ENCODE measurements around the gene ZNF239. TPM values are rescaled to one million over a fixed set of nuclear protein-coding genes. Genes with fewer than 3 reads are reported as not detected.
"Not testable (repeated sequence)": the region's sequence is repeated elsewhere in the genome, so short reads cannot be mapped to it uniquely, and the experiment has no call there.

The ZNF239 gene
- total RNA-seq, 1 donor from 2014 or later: 0.51 TPM

GRCh38 chr10:43576062-43576461 lies 1.6 kb upstream of the ZNF239 start:
- DNase-seq: no peak

GRCh38 chr10:43574906-43575305 lies 490 bp upstream of the ZNF239 start:
- DNase-seq: no peak

DNA sequence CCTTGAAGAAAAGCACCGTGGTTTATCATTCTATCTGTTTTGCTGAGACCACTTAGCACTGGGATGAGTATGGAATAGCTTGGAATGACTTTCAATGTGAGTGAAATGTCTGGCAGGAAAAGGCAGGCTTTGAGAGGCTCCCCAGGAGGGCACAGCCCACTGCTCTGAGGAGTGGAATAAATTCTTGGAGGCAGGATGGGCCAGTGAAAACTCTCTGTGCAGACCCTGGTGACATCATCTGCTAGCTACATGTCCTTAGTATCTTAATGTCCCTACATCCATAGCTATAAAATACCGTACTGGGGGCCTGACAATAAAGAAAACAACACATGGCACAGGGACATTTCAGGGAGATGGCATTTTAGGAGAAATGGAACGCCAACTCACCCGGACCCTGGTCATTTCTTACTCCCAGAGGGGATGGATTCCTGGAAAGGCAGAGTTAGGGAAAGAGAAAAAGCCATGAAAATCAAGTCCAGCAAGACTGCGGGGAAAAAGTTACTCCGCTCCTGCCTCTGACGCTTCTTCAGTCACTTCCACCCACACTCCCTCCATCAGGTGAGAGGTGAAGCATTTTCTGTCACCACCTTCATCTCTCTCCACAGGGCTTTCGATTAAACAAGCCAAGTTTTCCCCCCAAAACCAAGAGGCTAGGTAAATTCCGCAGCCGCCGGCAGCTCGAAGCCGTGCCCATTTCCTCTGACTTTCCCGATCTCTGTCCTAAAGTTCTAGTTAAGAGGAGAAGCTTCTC lies 991 bp downstream of the ZNF239 start:
- DNase-seq: no peak

DNA sequence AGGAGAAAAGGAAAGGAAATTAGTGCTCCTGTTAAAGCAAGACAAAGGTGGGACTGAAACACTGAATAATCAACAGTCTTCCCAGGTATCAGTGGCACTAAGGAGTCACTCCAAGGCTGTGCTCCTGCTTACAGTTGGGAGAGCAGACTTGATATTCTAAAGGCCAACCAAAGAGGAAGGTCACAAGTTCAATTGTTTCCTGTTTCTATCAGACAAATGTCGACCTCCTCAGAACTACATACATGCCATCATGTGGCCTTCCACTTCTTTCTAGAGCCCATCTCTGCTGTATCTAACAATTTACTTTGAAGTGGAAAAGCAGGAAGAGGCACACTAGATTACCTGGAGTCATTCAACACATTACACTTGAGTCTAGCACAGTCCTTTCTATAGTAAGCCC lies 3.4 kb downstream of the ZNF239 start:
- DNase-seq: no peak

- DNase-seq: no peak
These were observed 4.7 kb downstream of the ZNF239 start for GRCh38 chr10:43569681-43570080.

DNA sequence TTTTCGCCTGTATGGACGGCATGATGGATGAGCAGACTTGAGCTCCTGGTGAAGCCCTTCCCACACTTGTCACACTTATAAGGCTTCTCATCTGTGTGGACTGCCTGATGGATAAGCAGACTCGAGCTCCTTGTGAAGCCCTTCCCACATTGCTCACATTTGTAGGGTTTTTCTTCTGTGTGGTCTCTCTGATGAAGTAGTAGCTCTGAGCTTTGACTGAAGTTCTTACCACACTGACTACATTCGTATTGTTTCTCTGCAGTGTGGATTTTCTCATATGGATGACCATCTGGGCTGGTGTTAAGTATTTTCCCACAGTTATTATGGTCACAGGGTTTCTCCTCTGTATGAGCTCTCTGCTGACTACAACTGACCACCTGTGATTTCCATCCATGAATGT lies 17.2 kb downstream of the ZNF239 start:
- DNase-seq: no peak

DNA sequence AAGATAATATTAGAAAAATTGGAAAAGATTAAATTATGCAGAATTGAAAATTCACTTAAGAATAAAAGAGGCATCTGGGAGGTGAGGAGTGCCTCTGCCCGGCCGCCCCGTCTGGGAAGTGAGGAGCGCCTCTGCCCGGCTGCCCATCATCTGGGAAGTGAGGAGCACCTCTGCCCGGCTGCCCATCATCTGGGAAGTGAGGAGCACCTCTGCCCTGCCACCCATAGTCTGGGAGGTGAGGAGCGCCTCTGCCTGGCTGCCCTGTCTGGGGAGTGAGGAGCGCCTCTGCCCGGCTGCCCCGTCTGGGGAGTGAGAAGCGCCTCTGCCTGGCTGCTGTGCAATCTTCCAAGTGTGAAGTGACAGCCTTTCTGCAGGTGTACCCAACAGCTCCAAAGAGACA lies 30.7 kb downstream of the ZNF239 start:
- not testable (repeated sequence) for DNase-seq

- DNase-seq: no peak
These were observed 49.8 kb downstream of the ZNF239 start for GRCh38 chr10:43524434-43525247.

Other genes starting within 250 kb of the ZNF239 start
- not detected in 2 replicates for gene FXYD4, start 203.0 kb downstream of the ZNF239 start, total RNA-seq
- 280 and 325 TPM in 2 replicates for gene HNRNPF, start 165.4 kb downstream of the ZNF239 start, total RNA-seq
- 2.7 TPM in 2 replicates for gene ZNF487, start 137.5 kb downstream of the ZNF239 start, total RNA-seq
- 1.0 TPM in 2 replicates for gene ZNF485, start 31.8 kb upstream of the ZNF239 start, total RNA-seq
- 14.1 and 34.4 TPM in 2 replicates for gene ZNF32, start 74.3 kb upstream of the ZNF239 start, total RNA-seq